Sigmoid colon (tissue), 7 donors: Measurements from ENCODE around the gene PCNT. TPM values are rescaled to one million over a fixed set of nuclear protein-coding genes. Genes with fewer than 3 reads are reported as not detected.
A peak's percentile ranks its signal among the peaks of the same experiment; 100 is the strongest.

Experiments used
- DNase-seq: peaks from one replicate; pipeline ENCODE4 v3.0.0-alpha.2; 2019
- H3K27ac ChIP-seq, 4 donors: fragments of 200-600 bp; sonication (generic); one replicate each; pipeline ENCODE4 v1.5.1; 2016 to 2019; ENCODE audit warnings: mild to moderate bottlenecking in 1 of 4
- H3K27me3 ChIP-seq, 3 donors: fragments of 200-600 bp; sonication (generic); one replicate each; pipeline ENCODE4 v1.5.1; 2019; ENCODE audit warnings: mild to moderate bottlenecking in 1 of 3
- H3K36me3 ChIP-seq, 4 donors: fragments of 200-600 bp; sonication (generic); one replicate each; pipeline ENCODE4 v1.5.1; 2016 to 2019
- H3K4me1 ChIP-seq, 4 donors: fragments of 200-600 bp; sonication (generic); one replicate each; pipeline ENCODE4 v1.5.1; 2017 to 2019
- H3K4me3 ChIP-seq, 4 donors: fragments of 200-600 bp; sonication (generic); one replicate each; pipeline ENCODE4 v1.5.1; 2017 to 2019; ENCODE audit warnings: mild to moderate bottlenecking in 2 of 4, moderate library complexity in 1 of 4
- H3K9me3 ChIP-seq, 4 donors: fragments of 200-600 bp in 3 of 4; sonication (generic) in 3 of 4; one replicate each; pipeline versions ENCODE4 v1.5.1 to v1.6.1; 2013 to 2019
- EP300 ChIP-seq, 4 donors: sonication (generic); formaldehyde crosslinking; IDR thresholded peaks; one replicate each; pipeline ENCODE4 v1.6.1; 2017; ENCODE audit warnings: antibody characterized with exemption in 4 of 4
- POLR2A ChIP-seq, 2 donors: fragments of 450-650 bp; IDR thresholded peaks; one replicate each; pipeline ENCODE4 v1.6.1; 2016; ENCODE audit warnings: antibody characterized with exemption in 2 of 2, mild to moderate bottlenecking in 2 of 2, moderate library complexity in 2 of 2
- POLR2AphosphoS5 ChIP-seq, 4 donors: sonication (generic); formaldehyde crosslinking; IDR thresholded peaks; one replicate each; pipeline ENCODE4 v1.6.1; 2017; ENCODE audit warnings: antibody characterized with exemption in 4 of 4
- WGBS, 2 donors: extraction: QIAGEN DNeasy Blood & Tissue Kit; methylation state at CpG; one replicate each; pipeline ENCODE4 v1.1.7; 2013; 5-methylcytosine and 5-hydroxymethylcytosine counted together
- intact Hi-C: fragments of 100-400 bp; cut with DNase I; formaldehyde crosslinking; loops from one replicate; pipeline ENCODE4 v1.15.1; 2023
- polyA plus RNA-seq, 3 donors: library from polyadenylated mRNA; stranded (reverse); fragments of 200-250 nt; gene quantifications; one replicate each; pipeline ENCODE4 v1.2.3, GENCODE V29; 2013
- total RNA-seq, 4 donors: library from RNA; depleted of rRNA; stranded (reverse); fragments of >200 nt; gene quantifications; one replicate each; pipeline ENCODE4 v1.1.0, GENCODE V29; 2016
- TF ChIP-seq, protein P1 (sequence below), 4 experiments: fragments of 450-650 bp in 3 of 4; fragments of 200-600 bp in 1 of 4; IDR thresholded peaks; one replicate each; pipeline ENCODE4 v1.5.1; 2016 to 2019; ENCODE audit warnings: antibody characterized with exemption in 4 of 4, mild to moderate bottlenecking in 3 of 4, moderate library complexity in 2 of 4
- donor health status: healthy with polysubstance abuse.
- donor health status: Bipolar disorder and iron deficiency.
- donor health status: healthy.

The PCNT gene
- total and polyA plus RNA-seq, 7 donors = 6.0 to 49.6 (median 18.5) TPM

DNA sequence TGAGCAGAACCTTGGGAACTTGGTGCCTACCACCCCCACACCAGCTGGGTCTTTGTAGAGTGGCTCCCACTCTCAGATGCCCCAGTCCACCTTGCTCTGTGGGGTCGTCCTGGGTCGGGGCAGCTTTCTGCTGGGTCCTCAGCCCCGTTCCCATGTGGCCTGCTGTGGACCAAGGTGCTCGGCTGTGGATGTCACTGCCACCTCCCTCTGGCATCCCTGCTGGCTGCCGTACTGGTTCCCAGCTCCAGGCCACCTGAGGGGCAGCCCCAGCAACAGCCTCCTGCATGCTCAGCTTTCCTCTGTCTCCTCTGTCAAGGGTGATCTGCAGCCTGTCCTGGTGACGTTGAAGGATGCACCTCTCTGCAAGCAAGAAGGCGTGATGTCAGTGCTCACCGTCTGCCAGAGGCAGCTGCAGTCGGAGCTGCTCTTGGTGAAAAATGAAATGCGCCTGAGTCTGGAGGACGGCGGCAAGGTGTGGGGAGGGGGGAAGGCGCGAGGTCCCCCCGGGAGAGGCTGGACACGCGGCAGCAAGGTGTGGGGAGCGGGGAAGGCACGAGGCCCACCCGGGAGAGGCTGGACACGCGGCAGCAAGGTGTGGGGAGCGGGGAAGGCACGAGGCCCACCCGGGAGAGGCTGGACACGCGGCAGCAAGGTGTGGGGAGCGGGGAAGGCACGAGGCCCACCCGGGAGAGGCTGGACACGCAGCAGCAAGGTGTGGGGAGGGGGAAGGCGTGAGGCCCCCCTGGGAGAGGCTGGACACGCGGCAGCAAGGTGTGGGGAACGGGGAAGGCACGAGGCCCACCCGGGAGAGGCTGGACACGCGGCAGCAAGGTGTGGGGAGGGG, 88.8 kb downstream of the PCNT start:
- no peak overlapping the region for H3K27ac ChIP-seq
- no peak overlapping the region for H3K4me3 ChIP-seq
- H3K9me3 ChIP-seq = no peaks in the 10 kb centered on the region
- no peaks in the 10 kb centered on the region for H3K4me1 ChIP-seq
- no peaks in the 10 kb centered on the region for H3K27me3 ChIP-seq
- TF ChIP-seq, protein P1, sequence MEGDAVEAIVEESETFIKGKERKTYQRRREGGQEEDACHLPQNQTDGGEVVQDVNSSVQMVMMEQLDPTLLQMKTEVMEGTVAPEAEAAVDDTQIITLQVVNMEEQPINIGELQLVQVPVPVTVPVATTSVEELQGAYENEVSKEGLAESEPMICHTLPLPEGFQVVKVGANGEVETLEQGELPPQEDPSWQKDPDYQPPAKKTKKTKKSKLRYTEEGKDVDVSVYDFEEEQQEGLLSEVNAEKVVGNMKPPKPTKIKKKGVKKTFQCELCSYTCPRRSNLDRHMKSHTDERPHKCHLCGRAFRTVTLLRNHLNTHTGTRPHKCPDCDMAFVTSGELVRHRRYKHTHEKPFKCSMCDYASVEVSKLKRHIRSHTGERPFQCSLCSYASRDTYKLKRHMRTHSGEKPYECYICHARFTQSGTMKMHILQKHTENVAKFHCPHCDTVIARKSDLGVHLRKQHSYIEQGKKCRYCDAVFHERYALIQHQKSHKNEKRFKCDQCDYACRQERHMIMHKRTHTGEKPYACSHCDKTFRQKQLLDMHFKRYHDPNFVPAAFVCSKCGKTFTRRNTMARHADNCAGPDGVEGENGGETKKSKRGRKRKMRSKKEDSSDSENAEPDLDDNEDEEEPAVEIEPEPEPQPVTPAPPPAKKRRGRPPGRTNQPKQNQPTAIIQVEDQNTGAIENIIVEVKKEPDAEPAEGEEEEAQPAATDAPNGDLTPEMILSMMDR (IDR thresholded peaks at IDR 0.05) = no peak
- TF ChIP-seq POLR2A (IDR thresholded peaks at IDR 0.05) = no peak
- no peak for TF ChIP-seq EP300 (IDR thresholded peaks at IDR 0.05)
- no peak for TF ChIP-seq POLR2AphosphoS5 (IDR thresholded peaks at IDR 0.05)
- 90% methylated on average over 38 of the region's 39 CpGs for WGBS, 2 donors
- DNase-seq = peak; percentile 55
- H3K36me3 ChIP-seq = peaks cover 8 to 57% (median 34%) of the 10 kb centered on the region in 4 donors
- intact Hi-C loops = no loop called here

DNA sequence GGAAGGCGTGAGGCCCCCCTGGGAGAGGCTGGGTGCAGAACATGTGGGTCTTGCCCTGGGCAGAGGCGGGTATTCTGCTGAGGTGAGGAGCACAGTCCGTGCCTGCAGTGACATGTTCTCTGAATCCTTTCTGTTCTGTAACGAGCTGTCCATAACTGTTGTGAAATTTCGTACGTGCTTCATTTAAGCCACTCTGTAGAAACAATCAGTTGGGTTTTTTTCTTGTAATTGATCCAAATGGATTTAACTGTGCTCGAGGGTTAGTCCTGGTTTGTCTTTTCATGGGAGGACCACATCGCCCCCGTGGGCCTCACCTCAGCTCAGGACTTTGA, 89.4 kb downstream of the PCNT start:
- peak; percentile 19 for DNase-seq
- WGBS, 2 donors = 89 to 90% methylated on average over 9 of the region's 9 CpGs
- H3K36me3 ChIP-seq = peaks cover 8 to 63% (median 37%) of the 10 kb centered on the region in 4 donors
- no peaks in the 10 kb centered on the region for H3K27me3 ChIP-seq
- H3K4me1 ChIP-seq = no peaks in the 10 kb centered on the region
- TF ChIP-seq EP300 (IDR thresholded peaks at IDR 0.05) (no peak), POLR2A (IDR thresholded peaks at IDR 0.05) (no peak), POLR2AphosphoS5 (IDR thresholded peaks at IDR 0.05) (no peak)
- TF ChIP-seq, protein P1 (IDR thresholded peaks at IDR 0.05) = no peak
- H3K9me3 ChIP-seq = no peaks in the 10 kb centered on the region
- H3K4me3 ChIP-seq = no peak overlapping the region
- no peak overlapping the region for H3K27ac ChIP-seq
- intact Hi-C loops = no loop called here

DNA sequence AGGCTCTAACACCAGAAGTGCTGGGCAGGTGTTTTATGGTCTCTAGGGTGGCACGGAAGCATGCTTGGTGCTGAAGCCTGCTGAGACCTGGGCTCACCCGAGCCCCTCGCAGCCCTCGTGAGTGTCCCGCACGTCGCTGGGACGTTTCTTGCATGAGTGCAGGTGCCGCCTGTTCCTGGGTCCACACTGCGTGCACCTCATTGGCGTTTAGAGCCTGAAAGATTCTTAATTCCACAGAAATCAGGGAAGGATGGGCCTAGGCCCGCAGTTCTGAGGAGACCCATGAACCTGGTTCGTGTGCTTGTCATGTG, 91.0 kb downstream of the PCNT start:
- H3K27me3 ChIP-seq = no peaks in the 10 kb centered on the region
- no peaks in the 10 kb centered on the region for H3K4me1 ChIP-seq
- intact Hi-C loops = no loop called here
- H3K36me3 ChIP-seq = peaks cover 8 to 72% (median 45%) of the 10 kb centered on the region in 4 donors
- H3K9me3 ChIP-seq = no peaks in the 10 kb centered on the region
- 96 to 97% methylated on average over 13 of the region's 13 CpGs for WGBS, 2 donors
- TF ChIP-seq POLR2AphosphoS5 (IDR thresholded peaks at IDR 0.05) = no peak
- no peak for TF ChIP-seq EP300 (IDR thresholded peaks at IDR 0.05)
- TF ChIP-seq, protein P1 (IDR thresholded peaks at IDR 0.05) = no peak
- no peak for TF ChIP-seq POLR2A (IDR thresholded peaks at IDR 0.05)
- peak; percentile 46 for DNase-seq
- no peak overlapping the region for H3K27ac ChIP-seq
- no peak overlapping the region for H3K4me3 ChIP-seq

DNA sequence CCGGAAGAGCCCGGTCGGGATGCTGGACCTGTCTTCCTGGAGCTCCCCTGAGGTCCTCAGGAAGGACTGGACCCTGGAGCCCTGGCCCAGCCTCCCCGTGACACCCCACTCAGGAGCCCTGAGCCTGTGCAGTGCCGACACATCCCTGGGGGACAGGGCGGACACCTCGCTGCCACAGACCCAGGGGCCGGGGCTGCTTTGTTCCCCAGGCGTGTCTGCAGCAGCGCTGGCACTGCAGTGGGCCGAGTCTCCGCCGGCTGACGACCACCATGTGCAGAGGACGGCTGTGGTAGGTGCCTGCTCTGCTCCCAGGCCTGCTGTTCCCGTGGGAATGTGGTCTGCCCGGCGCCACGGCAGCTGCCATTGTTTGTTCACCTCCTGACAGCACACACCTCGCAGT, 92.6 kb downstream of the PCNT start:
- WGBS, 2 donors = 94 to 96% methylated on average over 20 of the region's 20 CpGs
- DNase-seq = no peak
- Histone ChIP-seq H3K27me3 (no peaks in the 10 kb centered on the region), H3K36me3 (peaks cover 8 to 76% (median 41%) of the 10 kb centered on the region in 4 donors), H3K4me3 (no peak overlapping the region), H3K4me1 (no peaks in the 10 kb centered on the region), H3K27ac (no peak overlapping the region), H3K9me3 (no peaks in the 10 kb centered on the region)
- intact Hi-C loops = no loop called here
- no peak for TF ChIP-seq POLR2A (IDR thresholded peaks at IDR 0.05)
- TF ChIP-seq POLR2AphosphoS5 (IDR thresholded peaks at IDR 0.05) = no peak
- TF ChIP-seq, protein P1 (IDR thresholded peaks at IDR 0.05) = no peak
- no peak for TF ChIP-seq EP300 (IDR thresholded peaks at IDR 0.05)
